Mesothelial cell of epicardium (in vitro differentiated cells): ENCODE data around the gene SEMA5B. TPM values are rescaled to one million over a fixed set of nuclear protein-coding genes. Genes with fewer than 3 reads are reported as not detected.

Source experiments
- DNase-seq, 2 experiments: peaks; one replicate each; pipeline ENCODE4 v3.0.0; 2021; ENCODE audit warnings: low spot score in 2 of 2; ENCODE audit not compliant: unreplicated experiment in 2 of 2
- H3K27ac Mint-ChIP-seq: 2 replicates; pipeline ENCODE4 v1.8.0; 2021; ENCODE audit warnings: mixed read lengths
- H3K27me3 Mint-ChIP-seq: 2 replicates; pipeline ENCODE4 v1.8.0; 2021; ENCODE audit warnings: low read depth, mixed read lengths
- H3K36me3 Mint-ChIP-seq: 2 replicates; pipeline ENCODE4 v1.8.0; 2021; ENCODE audit warnings: mixed read lengths
- H3K4me1 Mint-ChIP-seq: 2 replicates; pipeline ENCODE4 v1.8.0; 2021; ENCODE audit warnings: mixed read lengths
- H3K4me3 Mint-ChIP-seq: 2 replicates; pipeline ENCODE4 v1.8.0; 2021; ENCODE audit warnings: mild to moderate bottlenecking, moderate library complexity, mixed read lengths
- H3K9me3 Mint-ChIP-seq: 2 replicates; pipeline ENCODE4 v1.8.0; 2021; ENCODE audit warnings: mixed read lengths
- total RNA-seq: library from RNA; stranded (reverse); gene quantifications from 3 replicates; pipeline ENCODE4 v1.2.1, GENCODE V29; 2021
- TF ChIP-seq, protein P1 (sequence below): fragments of 200-600 bp; sonication (generic); IDR thresholded peaks from one replicate; pipeline ENCODE4 v1.5.0; 2021; ENCODE audit warnings: antibody characterized with exemption; ENCODE audit not compliant: unreplicated experiment

The SEMA5B gene
- total RNA-seq, 1 donor from 2014 or later = 0.27 TPM

- peaks cover 4% of the 10 kb centered on the region for H3K4me1 Mint-ChIP-seq
- H3K4me3 Mint-ChIP-seq = no peak overlapping the region
- no peak overlapping the region for H3K27ac Mint-ChIP-seq
- H3K27me3 Mint-ChIP-seq = peaks cover 84% of the 10 kb centered on the region
- DNase-seq = no peak
- H3K9me3 Mint-ChIP-seq = peaks cover 3% of the 10 kb centered on the region
- TF ChIP-seq, protein P1, sequence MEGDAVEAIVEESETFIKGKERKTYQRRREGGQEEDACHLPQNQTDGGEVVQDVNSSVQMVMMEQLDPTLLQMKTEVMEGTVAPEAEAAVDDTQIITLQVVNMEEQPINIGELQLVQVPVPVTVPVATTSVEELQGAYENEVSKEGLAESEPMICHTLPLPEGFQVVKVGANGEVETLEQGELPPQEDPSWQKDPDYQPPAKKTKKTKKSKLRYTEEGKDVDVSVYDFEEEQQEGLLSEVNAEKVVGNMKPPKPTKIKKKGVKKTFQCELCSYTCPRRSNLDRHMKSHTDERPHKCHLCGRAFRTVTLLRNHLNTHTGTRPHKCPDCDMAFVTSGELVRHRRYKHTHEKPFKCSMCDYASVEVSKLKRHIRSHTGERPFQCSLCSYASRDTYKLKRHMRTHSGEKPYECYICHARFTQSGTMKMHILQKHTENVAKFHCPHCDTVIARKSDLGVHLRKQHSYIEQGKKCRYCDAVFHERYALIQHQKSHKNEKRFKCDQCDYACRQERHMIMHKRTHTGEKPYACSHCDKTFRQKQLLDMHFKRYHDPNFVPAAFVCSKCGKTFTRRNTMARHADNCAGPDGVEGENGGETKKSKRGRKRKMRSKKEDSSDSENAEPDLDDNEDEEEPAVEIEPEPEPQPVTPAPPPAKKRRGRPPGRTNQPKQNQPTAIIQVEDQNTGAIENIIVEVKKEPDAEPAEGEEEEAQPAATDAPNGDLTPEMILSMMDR = no peak
- H3K36me3 Mint-ChIP-seq = no peaks in the 10 kb centered on the region
Observed at GRCh38 chr3:123021388-123021787, 6.2 kb downstream of the SEMA5B start.

GRCh38 chr3:123020709-123021108 lies 6.9 kb downstream of the SEMA5B start:
- Mint-ChIP-seq H3K27me3 (peaks cover 78% of the 10 kb centered on the region), H3K27ac (no peak overlapping the region), H3K4me3 (no peak overlapping the region), H3K9me3 (peaks cover 3% of the 10 kb centered on the region), H3K36me3 (no peaks in the 10 kb centered on the region), H3K4me1 (no peaks in the 10 kb centered on the region)
- TF ChIP-seq, protein P1 = no peak
- no peak for DNase-seq

DNA sequence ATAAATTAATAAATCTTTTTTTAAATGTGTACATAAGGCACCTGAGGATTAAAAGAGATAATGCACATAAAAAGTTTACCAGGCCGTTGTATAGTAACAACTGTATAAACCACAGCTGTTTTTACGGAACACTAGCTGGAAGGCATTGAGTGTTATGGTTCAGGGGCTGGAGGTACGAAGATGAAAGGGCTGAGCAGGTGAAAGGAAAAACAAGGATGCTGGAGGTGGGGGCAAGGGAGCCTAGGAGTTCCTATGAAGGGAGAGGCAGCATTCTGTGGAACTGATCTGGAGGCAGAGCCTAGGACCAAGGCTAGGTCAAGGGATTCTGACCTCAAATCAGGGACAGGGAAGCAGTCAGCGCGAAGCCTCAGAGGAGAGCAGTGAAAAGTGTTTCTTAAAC lies 8.0 kb downstream of the SEMA5B start:
- H3K27me3 Mint-ChIP-seq = peaks cover 74% of the 10 kb centered on the region
- TF ChIP-seq, protein P1 = no peak
- no peak overlapping the region for H3K4me3 Mint-ChIP-seq
- H3K27ac Mint-ChIP-seq = no peak overlapping the region
- no peak for DNase-seq
- H3K9me3 Mint-ChIP-seq = peaks cover 3% of the 10 kb centered on the region
- no peaks in the 10 kb centered on the region for H3K4me1 Mint-ChIP-seq
- no peaks in the 10 kb centered on the region for H3K36me3 Mint-ChIP-seq

- Mint-ChIP-seq H3K4me3 (no peak overlapping the region), H3K4me1 (no peaks in the 10 kb centered on the region), H3K36me3 (no peaks in the 10 kb centered on the region), H3K9me3 (no peaks in the 10 kb centered on the region), H3K27me3 (peaks cover 70% of the 10 kb centered on the region), H3K27ac (no peak overlapping the region)
- TF ChIP-seq, protein P1 = no peak
- DNase-seq = no peak
Observed at GRCh38 chr3:123019161-123019560, 8.4 kb downstream of the SEMA5B start.

DNA sequence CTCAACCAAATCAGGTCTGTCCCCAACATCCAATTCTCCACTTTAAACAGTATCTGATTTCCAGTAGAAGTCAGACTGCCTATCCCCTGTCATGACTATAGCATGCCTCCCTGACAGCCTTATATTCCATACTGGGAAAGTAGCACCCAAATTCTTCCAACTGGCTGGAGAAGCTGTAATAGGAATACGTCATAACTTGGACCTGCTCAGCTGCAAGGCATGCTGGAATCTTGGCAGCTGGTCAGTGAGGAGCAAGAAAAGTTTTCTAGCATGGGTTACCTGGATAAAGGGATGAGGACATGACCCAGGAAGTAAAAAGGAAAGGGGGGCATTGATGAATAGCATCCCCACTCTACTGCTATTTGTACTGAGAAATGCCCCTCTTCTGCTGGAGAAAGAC lies 8.9 kb downstream of the SEMA5B start:
- no peak for DNase-seq
- H3K27me3 Mint-ChIP-seq = peaks cover 68% of the 10 kb centered on the region
- no peaks in the 10 kb centered on the region for H3K9me3 Mint-ChIP-seq
- no peaks in the 10 kb centered on the region for H3K36me3 Mint-ChIP-seq
- no peaks in the 10 kb centered on the region for H3K4me1 Mint-ChIP-seq
- no peak overlapping the region for H3K27ac Mint-ChIP-seq
- no peak overlapping the region for H3K4me3 Mint-ChIP-seq
- TF ChIP-seq, protein P1 = no peak

DNA sequence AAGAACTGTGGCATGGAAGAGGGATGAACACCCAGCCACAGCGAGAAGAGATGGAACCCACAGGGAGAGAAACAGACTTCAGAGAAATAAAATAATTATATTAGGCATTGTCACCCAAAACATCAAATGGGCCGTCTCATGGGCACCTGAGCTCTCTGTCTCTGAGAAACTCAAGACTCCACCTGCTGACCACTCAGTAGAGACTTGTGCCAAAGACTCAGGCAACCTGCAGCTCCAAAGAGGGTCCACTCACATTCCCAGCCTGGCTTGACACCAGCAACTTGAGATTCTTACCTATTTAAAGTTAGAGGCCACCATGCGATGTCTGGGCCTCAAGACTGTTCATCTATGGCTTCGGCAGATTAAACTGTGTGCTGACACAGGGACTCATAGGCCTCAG lies 12.0 kb downstream of the SEMA5B start:
- H3K9me3 Mint-ChIP-seq = no peaks in the 10 kb centered on the region
- DNase-seq = no peak
- H3K36me3 Mint-ChIP-seq = no peaks in the 10 kb centered on the region
- TF ChIP-seq, protein P1 = no peak
- H3K27me3 Mint-ChIP-seq = peaks cover 42% of the 10 kb centered on the region
- H3K27ac Mint-ChIP-seq = no peak overlapping the region
- no peak overlapping the region for H3K4me3 Mint-ChIP-seq
- H3K4me1 Mint-ChIP-seq = no peaks in the 10 kb centered on the region
